IMR-90 (cell line): ENCODE data around the gene AKAP13. TPM values are rescaled to one million over a fixed set of nuclear protein-coding genes. Genes with fewer than 3 reads are reported as not detected.

Experiments used
- ATAC-seq: fragments of 200-7000 bp; cut with Tn5 transposase; 2 replicates; pipeline ENCODE4 v1.9.1; 2020; ENCODE audit warnings: low read depth, mild to moderate bottlenecking, moderate library complexity
- BruUV-seq: library from RNA; stranded (reverse); fragments of 400-500 nt; replicated peaks from 2 replicates; lab custom pipeline; 2021; lab: Mats Ljungman, UMichigan
- CTCF ChIA-PET: fragments of 300-600 bp; formaldehyde crosslinking; extraction: SDS; loops from one replicate; lab custom pipeline; 2021; ENCODE audit warnings: antibody characterized with exemption; lab: Yijun Ruan, JAX
- POLR2A ChIA-PET: fragments of 300-600 bp; sonication (Branson Sonifier 250); formaldehyde crosslinking; loops from one replicate; lab custom pipeline; 2022; ENCODE audit warnings: antibody characterized with exemption; ENCODE audit not compliant: unreplicated experiment; lab: Charles Lee
- DNase-seq: peaks from one replicate; pipeline ENCODE4 v3.0.0; 2013
- H2AFZ ChIP-seq: replicated peaks from 2 replicates; pipeline ENCODE3; 2013; ENCODE audit warnings: low read length, mild to moderate bottlenecking; ENCODE audit not compliant: poor library complexity
- H2AK5ac ChIP-seq: 2 replicates; pipeline ENCODE4 v1.6.1; 2013; ENCODE audit warnings: low read depth, low read length, inconsistent platforms
- H2AK9ac ChIP-seq: replicated peaks from 2 replicates; pipeline ENCODE3; 2013; ENCODE audit warnings: mild to moderate bottlenecking, low read depth, low read length, moderate library complexity; ENCODE audit not compliant: poor library complexity
- H2BK120ac ChIP-seq: 2 replicates; pipeline ENCODE4 v1.6.1; 2013; ENCODE audit warnings: low read depth, low read length, inconsistent platforms
- H2BK15ac ChIP-seq: 3 replicates; pipeline ENCODE4 v1.6.1; 2013; ENCODE audit warnings: low read depth, low read length, inconsistent platforms
- H2BK20ac ChIP-seq: 2 replicates; pipeline ENCODE4 v1.6.1; 2013; ENCODE audit warnings: low read depth, mild to moderate bottlenecking, inconsistent platforms, low read length, moderate library complexity
- H2BK5ac ChIP-seq: 2 replicates; pipeline ENCODE4 v1.6.1; 2013; ENCODE audit warnings: mild to moderate bottlenecking, low read depth, low read length, inconsistent platforms; ENCODE audit not compliant: poor library complexity, severe bottlenecking
- H3K14ac ChIP-seq: replicated peaks from 2 replicates; pipeline ENCODE4 v1.6.1; 2013; ENCODE audit warnings: low read depth, low read length, inconsistent platforms
- H3K18ac ChIP-seq: 2 replicates; pipeline ENCODE4 v1.6.1; 2013; ENCODE audit warnings: low read depth, low read length, control low read depth
- H3K23ac ChIP-seq: 2 replicates; pipeline ENCODE4 v1.6.1; 2013; ENCODE audit warnings: low read depth, low read length, inconsistent platforms
- H3K27ac ChIP-seq: 2 replicates; pipeline ENCODE4 v1.5.1; 2013; ENCODE audit warnings: mild to moderate bottlenecking, control low read depth, low read length; ENCODE audit not compliant: insufficient read depth
- H3K27me3 ChIP-seq: 2 replicates; pipeline ENCODE4 v1.6.1; 2013; ENCODE audit warnings: low read length; ENCODE audit not compliant: control insufficient read depth, insufficient read depth
- H3K36me3 ChIP-seq: 2 replicates; pipeline ENCODE4 v1.6.1; 2013; ENCODE audit warnings: low read length, mixed read lengths; ENCODE audit not compliant: control insufficient read depth, insufficient read depth
- H3K4ac ChIP-seq: 2 replicates; pipeline ENCODE4 v1.6.1; 2013; ENCODE audit warnings: low read depth, low read length, inconsistent platforms
- H3K4me1 ChIP-seq: 2 replicates; pipeline ENCODE4 v1.6.1; 2013; ENCODE audit warnings: low read length, mixed read lengths; ENCODE audit not compliant: control insufficient read depth, insufficient read depth
- H3K4me2 ChIP-seq: 2 replicates; pipeline ENCODE4 v1.6.1; 2013; ENCODE audit warnings: low read depth, mild to moderate bottlenecking, control low read depth, low read length, moderate library complexity
- H3K4me3 ChIP-seq: 2 replicates; pipeline ENCODE4 v1.5.1; 2013; ENCODE audit warnings: low read depth, mild to moderate bottlenecking, control low read depth, low read length, moderate library complexity; ENCODE audit not compliant: insufficient read depth
- H3K56ac ChIP-seq: 2 replicates; pipeline ENCODE4 v1.6.1; 2013; ENCODE audit warnings: low read length, inconsistent platforms; ENCODE audit not compliant: insufficient read depth; ENCODE audit errors: extremely low read depth
- H3K79me1 ChIP-seq, 2 experiments: 2 replicates each; pipeline ENCODE4 v1.6.1; 2013; ENCODE audit warnings: low read length in 2 of 2, inconsistent platforms in 1 of 2, low read depth in 1 of 2
- H3K9ac ChIP-seq: 2 replicates; pipeline ENCODE4 v1.6.1; 2013; ENCODE audit warnings: low read depth, low read length, control low read depth
- H3K9me1 ChIP-seq: 2 replicates; pipeline ENCODE4 v1.6.1; 2013; ENCODE audit warnings: low read length, inconsistent platforms; ENCODE audit not compliant: insufficient read depth
- H3K9me3 ChIP-seq: 2 replicates; pipeline ENCODE4 v1.6.1; 2013; ENCODE audit warnings: low read length; ENCODE audit not compliant: control insufficient read depth, insufficient read depth
- H4K20me1 ChIP-seq: 2 replicates; pipeline ENCODE4 v1.6.1; 2013; ENCODE audit warnings: low read length, inconsistent platforms; ENCODE audit not compliant: insufficient read depth
- H4K5ac ChIP-seq: 2 replicates; pipeline ENCODE4 v1.6.1; 2013; ENCODE audit warnings: mild to moderate bottlenecking, low read depth, low read length, control low read depth
- H4K8ac ChIP-seq, 2 experiments: 2 replicates each; pipeline ENCODE4 v1.6.1; 2013; ENCODE audit warnings: low read depth in 2 of 2, low read length in 2 of 2, control low read depth in 1 of 2, inconsistent platforms in 1 of 2
- H4K91ac ChIP-seq: 2 replicates; pipeline ENCODE4 v1.6.1; 2013; ENCODE audit warnings: low read depth, low read length, inconsistent platforms; ENCODE audit not compliant: insufficient read depth
- CEBPB ChIP-seq: IDR thresholded peaks from 2 replicates; pipeline ENCODE4 v1.6.1; 2012; ENCODE audit warnings: low read depth, low read length, improper control_type of control experiment
- ELK1 ChIP-seq: fragments of 150-350 bp; IDR thresholded peaks from 2 replicates; pipeline ENCODE4 v1.6.1; 2016; ENCODE audit warnings: low read depth, mild to moderate bottlenecking, low read length, moderate library complexity, borderline replicate concordance
- RFX5 ChIP-seq: IDR thresholded peaks from 2 replicates; pipeline ENCODE4 v1.8.0; 2012; ENCODE audit warnings: low read depth, mild to moderate bottlenecking, low read length, moderate library complexity
- WGBS, 2 experiments: methylation state at CpG; one replicate each; pipeline versions ENCODE4 v1.1.5 to v1.1.7; 2013; ENCODE audit warnings: missing lambda C conversion rate in 2 of 2; ENCODE audit not compliant: insufficient read length in 1 of 2; ENCODE audit errors: extremely low coverage in 2 of 2; 5-methylcytosine and 5-hydroxymethylcytosine counted together
- dilution Hi-C: fragments of 300-500 bp; cut with HindIII; formaldehyde crosslinking; loops from one replicate; pipeline ENCODE4 v1.14.3; 2018; ENCODE audit warnings: low sequenced_read_pairs; ENCODE audit not compliant: unreplicated experiment
- in situ Hi-C: fragments of 300-500 bp; cut with MboI; formaldehyde crosslinking; loops from 3 replicates; pipeline ENCODE4 v1.14.3; 2019; ENCODE audit warnings: low sequenced_read_pairs, inconsistent platforms, mixed read lengths
- intact Hi-C: fragments of 100-400 bp; cut with micrococcal nuclease; formaldehyde crosslinking; loops from 2 replicates; pipeline ENCODE4 v1.10.0; 2022
- polyA plus RNA-seq, 3 experiments: library from polyadenylated mRNA; depleted of rRNA; stranded (reverse); fragments of >200 nt; gene quantifications; 2 replicates each; pipeline ENCODE4 v1.2.3, GENCODE V29; 2012; ENCODE audit warnings: low replicate concordance in 1 of 3
- total RNA-seq: library from RNA; depleted of rRNA; stranded (reverse); fragments of >200 nt; gene quantifications from 2 replicates; pipeline ENCODE4 v1.2.3, GENCODE V29; 2012

Gene AKAP13
- total and polyA plus RNA-seq, 2 of the 4 experiments (the other 2 are of a cell fraction) = 10.4 to 46.4 TPM

- Histone ChIP-seq H3K4me1 (peaks cover 6% of the 10 kb centered on the region; the same call in 1 of the 2 replicates), H3K9ac (no peak overlapping the region), H2AFZ (no peak overlapping the region), H2AK5ac (no peak overlapping the region), H3K9me3 (no peaks in the 10 kb centered on the region), H3K18ac (no peak overlapping the region), H3K27me3 (no peaks in the 10 kb centered on the region), H2BK120ac (no peak overlapping the region), H2BK20ac (no peak overlapping the region), H2BK15ac (no peak overlapping the region), H3K27ac (no peak overlapping the region), H4K91ac (no peak overlapping the region), H3K4me2 (no peak overlapping the region), H3K14ac (no peak overlapping the region), H3K4ac (no peak overlapping the region), H3K4me3 (no peak overlapping the region), H4K5ac (no peak overlapping the region), H3K79me1 (peaks cover 8 to 29% of the 10 kb centered on the region in 2 experiments), H2BK5ac (no peak overlapping the region), H2AK9ac (no peak overlapping the region), H3K9me1 (peaks cover 6% of the 10 kb centered on the region), H3K36me3 (peaks cover 3% of the 10 kb centered on the region; the same call in 1 of the 2 replicates), H4K8ac (no peak overlapping the region), H3K56ac (no peak overlapping the region), H4K20me1 (no peaks in the 10 kb centered on the region), H3K23ac (no peak overlapping the region)
- ChIA-PET POLR2A (no interaction called here), CTCF (no interaction called here)
- BruUV-seq = no TSS peak
- WGBS, 2 experiments = no CpG with 5 or more reads among the region's 4 CpGs
- intact Hi-C loops (no loop called here), in situ Hi-C loops (no loop called here), dilution Hi-C loops (no loop called here)
- TF ChIP-seq CEBPB (no peak), ELK1 (no peak), RFX5 (no peak)
- no peak for ATAC-seq
- no peak for DNase-seq
Measured at GRCh38 chr15:85636351-85636750, 255.9 kb downstream of the AKAP13 start.
